Hematopoietic multipotent progenitor cell (in vitro differentiated cells): Measurements from ENCODE around the gene CHCHD3. TPM values are rescaled to one million over a fixed set of nuclear protein-coding genes. Genes with fewer than 3 reads are reported as not detected.

Source experiments
- DNase-seq, 3 donors: peaks; one replicate each; pipeline ENCODE4 v3.0.0-alpha.2; 2011 to 2015; ENCODE audit warnings: low read depth in 2 of 3, low spot score in 2 of 3
- total RNA-seq: library from RNA; depleted of rRNA; stranded (reverse); fragments of >200 nt; gene quantifications from one replicate; pipeline ENCODE4 v1.2.3, GENCODE V29; 2012

Gene CHCHD3
- total RNA-seq = 26.1 TPM

DNA sequence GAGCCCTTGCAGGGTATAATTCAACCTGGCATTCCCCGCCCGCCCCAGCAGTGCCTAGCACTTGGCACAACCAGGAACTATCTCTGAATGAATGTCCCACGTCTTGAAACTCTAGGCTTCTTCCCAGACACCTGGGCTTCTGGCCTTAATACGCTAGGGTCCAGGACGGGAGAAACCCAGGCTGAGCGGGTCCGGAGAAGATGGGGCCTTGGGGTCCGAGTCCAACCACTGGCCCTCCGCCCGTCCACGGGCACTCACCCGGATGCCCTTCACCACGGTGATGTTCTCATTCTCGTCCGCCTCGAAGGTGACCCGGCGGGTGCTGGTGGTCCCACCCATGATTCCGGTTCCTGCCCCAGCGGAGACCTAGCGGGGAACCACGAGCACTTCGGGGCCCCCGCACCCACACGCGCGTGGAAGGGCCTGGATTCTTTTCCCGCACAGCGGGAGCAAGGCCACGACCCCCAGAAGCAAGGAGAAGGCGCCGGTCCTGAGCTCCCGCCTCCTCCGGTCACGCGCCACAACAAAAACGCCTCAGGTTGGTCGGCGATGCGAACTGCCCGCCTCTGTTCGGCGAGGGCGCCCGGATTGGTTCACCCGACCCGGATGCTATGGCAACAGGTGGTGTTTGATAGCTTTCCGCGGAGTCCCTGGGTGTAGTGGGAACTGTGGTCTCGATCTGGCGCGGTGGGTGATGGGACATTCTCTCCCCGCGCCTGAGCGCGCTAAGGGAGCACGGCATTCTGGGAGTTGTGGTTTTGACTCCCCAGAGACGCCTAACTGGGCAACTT lies at the start of gene CHCHD3:
Gene CHCHD3 (minus strand): TSS at position 492 of the 791 bp plus-strand sequence. CDS start 153 bp downstream, at position 339.
- peak; percentile 82 to 98 (median 97) for DNase-seq

DNA sequence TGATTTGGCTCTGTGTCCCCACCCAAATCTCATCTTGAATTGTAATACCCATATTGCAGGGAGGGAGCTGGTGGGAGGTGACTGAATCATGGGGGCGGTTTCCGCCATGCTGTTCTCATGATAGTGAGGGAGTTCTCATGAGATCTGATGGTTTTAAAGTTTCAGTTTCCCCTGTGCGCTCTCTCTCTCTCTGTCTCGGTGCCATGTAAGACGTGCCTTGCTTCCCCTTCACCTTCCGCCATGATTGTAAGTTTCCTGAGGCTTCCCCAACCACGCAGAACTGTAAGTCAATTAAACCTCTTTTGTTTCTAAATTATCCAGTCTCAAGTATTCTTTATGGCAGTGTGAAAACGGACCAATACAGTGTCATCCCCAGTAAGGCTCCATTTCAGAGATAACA lies 48.3 kb upstream of the CHCHD3 start:
- no peak for DNase-seq

DNA sequence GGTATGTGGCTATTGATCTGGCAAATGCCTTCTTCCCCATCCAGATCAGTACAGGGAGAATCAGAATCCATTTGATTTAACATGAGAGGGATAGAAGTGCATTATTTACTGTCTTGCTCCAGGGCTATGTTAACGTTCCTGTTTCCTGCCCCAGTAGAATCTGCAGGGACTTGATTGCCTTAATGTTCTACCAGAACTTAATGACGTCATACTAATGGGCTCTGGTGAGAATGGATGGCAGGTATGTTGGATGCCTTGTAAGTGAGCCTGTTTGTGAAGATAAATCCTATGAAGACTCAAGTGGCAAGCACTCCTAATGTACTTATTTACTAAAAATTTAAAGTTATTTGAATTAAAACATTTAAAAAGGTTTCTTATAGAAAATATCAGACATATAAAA lies 44.5 kb upstream of the CHCHD3 start:
- no peak for DNase-seq

DNA sequence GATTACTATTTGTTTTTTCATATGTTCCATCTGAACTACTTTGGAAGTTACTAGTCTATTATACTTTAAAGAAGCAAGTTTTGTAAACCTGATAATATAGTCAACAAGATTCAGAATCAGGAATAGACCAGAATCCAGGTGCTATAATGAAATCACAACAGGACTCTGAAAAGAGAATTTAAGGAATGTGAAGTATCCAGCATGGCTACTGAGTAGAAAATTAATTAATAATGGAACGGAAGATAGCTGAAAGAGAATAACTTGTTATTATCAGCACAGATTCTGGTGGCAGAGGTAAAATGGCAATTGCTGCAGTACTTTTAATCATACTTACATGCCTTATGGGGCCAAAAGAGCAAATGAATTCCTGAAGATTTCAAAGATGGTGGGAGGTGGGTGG lies 43.1 kb upstream of the CHCHD3 start:
- no peak for DNase-seq

DNA sequence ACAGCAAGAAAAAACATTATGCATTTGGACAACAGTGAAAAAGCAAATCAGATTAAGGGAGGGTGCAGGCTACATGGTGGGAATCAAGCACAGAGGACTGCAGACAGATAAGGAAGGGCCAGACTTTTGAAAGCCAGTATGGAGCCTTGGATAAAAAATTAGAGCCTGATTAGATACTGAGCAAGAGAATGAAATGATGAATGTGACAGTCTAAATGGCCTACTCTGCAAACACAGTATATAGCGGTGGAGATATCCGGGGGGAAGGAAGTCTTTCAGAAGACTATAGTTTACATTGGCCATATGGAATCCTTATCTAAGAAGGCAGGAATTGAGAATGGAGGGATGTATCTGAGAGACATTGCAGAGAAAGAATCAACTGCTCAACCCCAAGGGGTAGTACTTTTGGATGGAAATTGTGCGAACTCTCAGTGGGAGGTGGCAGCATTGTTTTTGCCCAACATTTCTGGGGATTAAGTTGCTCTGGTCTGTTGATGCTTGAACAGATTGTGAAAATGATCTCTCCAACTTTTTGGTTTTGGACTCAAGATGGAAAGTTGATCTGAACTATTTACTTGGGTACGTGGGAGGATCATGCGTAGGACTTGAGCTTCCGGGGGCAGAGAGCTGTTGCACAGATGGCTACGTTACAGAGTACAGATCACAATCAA lies 39.4 kb upstream of the CHCHD3 start:
- DNase-seq = no peak

DNA sequence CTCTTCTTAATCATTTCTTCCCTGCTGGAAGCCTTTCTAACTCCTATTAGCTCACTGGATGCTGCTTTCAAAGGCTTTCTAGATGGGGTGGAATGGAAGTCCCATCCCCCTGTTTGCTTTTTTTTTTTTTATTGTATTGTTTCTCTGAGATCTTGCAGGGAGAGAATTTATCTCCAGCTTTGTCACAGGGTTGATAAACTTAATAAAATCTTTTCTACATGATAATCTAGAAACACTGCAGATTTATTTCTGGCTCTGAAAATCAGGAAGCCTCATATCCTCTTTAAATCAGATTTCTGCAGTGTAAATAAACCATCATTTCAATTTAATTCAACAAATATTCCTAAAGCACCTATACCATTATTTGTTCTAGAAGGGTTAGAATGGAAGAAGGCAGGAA lies 37.2 kb upstream of the CHCHD3 start:
- DNase-seq = no peak

DNA sequence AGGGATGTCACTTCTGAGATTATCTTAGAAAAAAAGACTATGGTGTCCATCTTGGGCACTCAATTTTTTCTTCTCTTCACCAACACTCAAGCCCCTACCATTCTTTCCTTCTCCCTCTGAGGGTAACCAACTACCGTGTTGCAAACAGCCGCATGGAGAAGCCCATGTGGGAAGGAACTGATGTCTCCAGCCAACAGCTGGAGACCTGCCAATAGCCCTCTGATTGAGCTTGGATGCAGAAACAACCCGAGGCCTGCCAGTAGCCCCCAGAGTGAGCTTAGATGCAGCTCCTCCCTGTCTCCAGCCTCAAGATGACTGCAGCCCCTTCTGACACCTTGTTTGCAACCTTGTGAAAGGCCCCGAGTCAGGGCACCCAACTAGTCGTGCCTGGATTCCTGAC lies 36.4 kb upstream of the CHCHD3 start:
- DNase-seq = no peak

DNA sequence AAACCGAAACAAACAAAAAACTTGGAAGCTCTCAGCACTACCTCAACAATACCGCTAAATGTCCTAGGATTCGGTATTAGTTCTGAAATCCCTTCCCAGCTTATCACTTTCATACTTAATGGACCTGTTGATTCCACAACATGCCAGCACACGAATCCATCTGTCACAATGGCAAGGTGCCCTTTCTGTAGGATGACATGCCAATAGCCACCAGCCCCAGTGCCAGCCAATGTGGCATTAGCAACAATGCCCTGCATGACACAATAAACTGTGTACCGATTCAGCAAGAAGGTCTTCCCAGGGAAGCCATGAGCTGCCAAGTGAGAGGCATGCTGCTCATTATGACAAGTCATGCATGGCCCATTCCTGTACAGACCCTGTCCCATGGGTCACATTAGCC lies 35.6 kb upstream of the CHCHD3 start:
- DNase-seq = no peak

DNA sequence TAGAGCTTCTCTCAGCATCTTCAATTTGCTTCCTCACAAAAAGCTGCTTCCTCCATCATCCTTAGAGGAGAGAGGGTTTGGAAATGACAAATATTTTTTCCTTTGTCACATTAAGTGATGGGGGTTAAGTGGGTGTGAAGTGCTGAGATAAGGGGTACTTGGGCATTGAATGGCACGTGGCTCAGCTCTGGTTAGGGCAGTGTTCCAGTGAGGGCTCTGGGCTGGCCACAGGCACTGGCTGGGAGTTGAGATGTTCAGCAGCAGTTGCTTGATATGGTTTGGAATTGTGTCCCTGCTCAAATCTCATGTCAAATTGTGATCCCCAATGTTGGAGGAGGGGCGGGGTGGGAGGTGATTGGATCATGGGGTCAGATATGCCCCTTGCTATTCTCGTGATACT lies 33.7 kb upstream of the CHCHD3 start:
- no peak for DNase-seq

DNA sequence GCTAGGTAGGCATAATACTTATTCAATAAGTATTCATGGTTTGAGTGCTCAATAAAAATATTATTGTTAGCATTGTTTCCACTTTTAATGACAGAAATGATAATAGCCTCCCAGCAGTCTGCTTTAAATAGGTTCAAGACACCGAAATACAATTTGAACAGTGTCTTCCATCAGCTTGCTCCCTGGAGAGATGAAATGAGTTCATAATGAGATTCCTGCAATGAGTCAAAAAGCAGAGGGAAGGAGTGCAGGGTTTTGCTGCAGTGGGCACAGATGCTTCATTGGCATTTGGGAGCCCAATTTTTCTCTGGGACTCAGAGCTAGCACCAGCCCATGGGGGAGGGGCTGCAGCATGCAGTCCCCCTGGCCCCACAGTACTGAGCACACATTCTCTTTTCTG lies 32.6 kb upstream of the CHCHD3 start:
- DNase-seq = no peak

DNA sequence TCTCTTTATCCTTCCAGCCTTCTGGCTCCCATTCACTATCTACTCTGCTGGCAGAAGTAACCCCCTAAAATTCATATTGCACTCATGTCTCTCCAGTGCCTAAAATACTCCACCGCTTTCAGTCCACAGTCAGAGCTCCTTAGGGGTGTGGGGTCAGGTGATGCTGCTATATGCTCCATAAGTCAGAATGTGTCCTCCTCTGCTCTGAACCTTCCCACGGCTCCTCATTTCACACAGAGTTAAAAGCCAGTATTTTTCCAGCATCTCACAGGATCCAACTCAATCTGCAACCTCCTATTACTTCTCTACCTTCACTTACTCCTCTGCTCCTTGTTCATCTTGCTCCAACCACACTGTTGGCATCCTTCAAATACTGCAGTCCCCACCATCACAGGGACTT lies 31.1 kb upstream of the CHCHD3 start:
- no peak for DNase-seq

DNA sequence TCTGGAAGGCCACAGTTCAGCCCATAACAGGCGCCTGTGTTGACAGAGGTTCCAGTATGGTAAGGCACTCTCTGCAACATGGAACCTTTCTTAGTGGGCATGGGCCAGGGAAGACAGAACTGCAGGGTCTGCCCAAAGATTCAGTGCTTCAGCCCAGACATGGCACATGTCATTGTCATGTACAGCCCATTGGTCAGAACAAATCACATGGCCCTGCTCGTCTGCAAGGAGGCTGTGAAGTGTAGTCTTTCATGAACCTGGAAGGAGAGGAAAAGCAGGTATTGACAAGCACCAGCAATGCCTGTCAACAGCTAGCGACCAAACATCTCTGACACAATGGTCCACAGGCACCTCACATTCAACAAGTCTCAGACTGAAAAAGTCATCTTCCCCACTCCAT lies 30.4 kb upstream of the CHCHD3 start:
- DNase-seq = no peak

DNA sequence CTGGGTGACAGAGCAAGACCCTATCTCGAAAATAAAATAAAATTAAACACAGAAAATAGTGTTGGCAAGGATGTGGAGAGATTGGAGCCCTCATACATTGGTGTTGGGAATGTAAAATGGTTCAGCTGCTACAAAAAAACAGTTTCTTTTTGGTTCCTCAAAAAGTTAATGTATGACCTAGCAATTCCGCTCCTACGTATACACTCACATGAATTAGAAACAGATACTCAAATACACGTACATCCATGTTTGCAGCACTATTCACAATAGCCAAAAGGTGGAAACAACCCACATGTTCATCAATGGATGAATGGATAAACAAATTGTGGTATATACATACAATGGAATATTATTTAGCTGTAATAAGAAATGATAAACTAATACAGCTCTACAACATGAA lies 28.4 kb upstream of the CHCHD3 start:
- no peak for DNase-seq

DNA sequence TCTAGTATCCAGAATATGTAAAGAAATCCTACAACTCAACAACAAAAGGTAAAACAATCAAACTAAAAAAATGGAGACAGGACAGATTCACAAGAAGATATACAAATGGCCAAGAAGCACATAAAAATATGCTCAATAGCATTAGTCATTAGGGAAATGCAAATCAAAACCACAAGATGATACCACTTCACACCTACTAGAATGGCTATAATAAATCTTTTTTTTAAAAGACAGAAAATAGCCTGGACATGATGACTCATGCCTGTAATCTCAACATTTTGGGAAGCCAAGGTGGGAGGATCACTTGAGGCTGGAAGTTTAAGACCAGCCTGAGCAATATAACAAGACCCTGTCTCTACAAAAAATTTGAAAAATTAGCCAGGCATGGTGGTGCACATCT lies 27.9 kb upstream of the CHCHD3 start:
- no peak for DNase-seq

DNA sequence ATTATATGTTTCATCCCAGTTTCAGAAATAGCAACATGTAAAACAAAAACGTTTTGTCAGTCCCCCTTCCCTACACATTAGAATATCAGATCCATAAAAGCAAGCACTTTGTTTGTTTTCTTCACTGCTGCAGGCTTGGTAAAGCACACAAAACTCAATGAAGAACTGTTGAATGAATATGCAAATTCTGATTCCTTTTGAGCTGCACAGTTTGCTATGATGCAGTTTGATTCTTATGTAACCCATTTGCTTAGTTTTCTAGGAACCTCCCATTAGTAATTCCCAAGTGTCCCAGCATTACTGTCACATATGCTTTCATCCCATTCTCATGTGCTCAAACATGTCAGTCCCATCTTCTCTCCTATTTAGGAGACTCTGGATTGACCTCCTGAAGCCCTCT lies 26.1 kb upstream of the CHCHD3 start:
- DNase-seq = no peak

DNA sequence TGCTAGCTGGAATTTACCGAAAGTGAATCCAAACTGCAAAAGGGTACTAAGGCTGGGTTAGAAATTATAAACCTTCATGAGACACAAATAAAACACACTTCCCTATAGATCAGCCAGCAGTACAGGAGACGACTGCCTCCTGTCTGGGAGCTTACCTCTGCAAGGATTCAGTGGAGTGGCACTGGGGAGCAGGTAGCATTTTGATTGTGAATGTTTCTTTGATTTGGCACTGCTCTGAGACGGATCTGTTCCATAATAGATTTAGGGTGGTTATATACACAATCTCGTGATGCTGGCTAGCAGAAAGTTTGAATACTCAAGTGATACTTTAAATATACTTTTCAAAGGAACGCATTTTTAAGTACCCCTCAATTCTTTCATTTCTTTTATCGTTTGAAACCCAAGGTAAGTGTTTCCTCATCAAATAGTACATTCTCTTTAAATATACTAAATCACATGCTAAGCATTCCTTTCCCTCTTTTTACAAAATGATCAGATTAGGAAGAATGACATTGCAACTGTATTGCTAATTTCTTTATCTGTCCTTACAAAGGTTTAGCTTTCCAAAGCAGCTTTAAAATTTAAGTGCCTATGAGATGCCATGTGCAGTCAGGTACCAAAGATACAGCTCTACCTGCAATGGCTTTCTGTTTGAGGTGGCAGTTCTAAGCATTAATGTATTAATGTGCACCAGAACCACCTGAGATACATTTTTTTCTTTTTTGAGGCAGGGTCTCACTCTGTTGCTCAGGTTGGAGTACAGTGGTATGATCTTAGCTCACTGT lies 20.6 kb upstream of the CHCHD3 start:
- DNase-seq = no peak

DNA sequence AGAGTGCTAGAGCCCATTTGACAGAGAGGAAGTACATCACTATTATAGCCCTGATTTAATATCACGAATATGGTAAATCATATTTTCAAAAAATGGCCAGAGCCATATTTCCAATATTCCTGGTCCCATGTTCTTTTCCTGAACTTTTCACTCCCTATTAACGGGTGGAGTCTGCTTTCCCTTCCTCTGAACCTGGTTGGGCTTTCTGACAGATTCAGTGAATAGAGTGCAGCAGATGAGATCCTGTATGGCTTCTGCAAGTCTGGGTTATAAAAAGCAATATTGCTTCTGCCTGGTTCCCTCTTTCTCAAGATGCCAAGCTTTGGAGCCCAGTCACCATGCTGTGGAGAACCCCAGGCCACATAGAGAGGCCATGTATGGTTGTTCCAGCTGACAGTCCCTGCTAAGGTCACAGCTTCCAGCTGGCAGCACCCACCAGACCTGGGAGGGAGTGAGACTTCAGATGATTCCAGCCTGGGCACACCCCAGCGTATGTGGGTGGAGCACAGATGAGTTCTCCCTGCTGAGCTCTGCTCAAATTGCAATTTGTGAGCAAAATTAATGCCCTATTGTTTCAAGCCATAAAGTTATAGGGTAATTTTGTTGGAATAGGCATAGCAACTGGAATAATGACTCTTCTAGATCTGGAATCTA lies 17.9 kb upstream of the CHCHD3 start:
- DNase-seq = no peak

DNA sequence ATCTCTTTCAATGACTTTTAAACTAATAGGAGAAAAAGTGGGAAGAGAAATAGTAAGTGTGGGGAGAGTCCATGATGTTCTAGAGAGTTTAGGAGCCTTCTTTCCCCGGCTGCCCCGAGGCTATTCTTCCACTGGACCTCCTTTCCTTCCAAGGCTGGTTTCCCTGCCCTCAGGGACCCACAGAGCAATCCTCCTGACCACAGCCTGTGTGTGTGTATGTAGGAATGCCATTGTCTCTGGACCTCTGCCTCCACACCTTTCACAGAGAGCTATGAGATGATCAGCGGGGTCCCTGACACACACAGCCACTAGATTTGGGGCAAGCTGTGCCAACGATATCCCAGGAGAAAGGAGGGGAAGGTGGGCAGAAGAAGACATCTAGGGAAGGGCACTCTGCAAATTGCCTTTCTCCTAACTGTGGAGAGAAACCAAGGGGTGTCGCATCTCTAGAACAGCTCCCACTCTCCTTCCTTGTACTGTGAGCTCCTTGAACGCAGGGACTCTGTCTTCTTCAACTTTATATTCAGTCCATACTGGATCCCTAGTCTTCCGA lies 13.3 kb upstream of the CHCHD3 start:
- DNase-seq = no peak

DNA sequence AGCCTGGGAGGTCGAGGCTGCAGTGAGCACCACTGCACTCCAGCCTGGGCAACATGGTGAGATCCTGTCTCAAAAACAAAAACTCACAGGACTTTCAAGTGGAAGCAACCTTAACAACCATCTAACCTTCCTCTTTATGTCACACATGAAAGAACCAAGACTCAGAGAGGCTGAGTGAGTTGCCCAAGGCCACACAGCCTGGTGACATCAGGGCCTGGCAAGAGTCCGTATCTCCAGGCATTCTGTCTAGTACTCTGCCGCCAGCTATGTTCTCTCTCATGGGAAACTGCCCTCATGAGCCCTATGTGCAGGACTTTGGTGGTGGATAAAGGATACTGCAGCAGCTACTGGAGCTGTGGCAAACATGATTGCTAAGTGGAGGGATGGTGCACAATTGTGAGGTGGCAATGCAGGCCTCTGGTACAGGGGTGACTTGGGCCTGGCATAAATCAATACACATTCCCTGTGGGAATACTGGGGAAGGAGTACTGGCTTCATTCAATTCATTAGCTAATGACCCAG lies 10.1 kb upstream of the CHCHD3 start:
- DNase-seq = no peak

DNA sequence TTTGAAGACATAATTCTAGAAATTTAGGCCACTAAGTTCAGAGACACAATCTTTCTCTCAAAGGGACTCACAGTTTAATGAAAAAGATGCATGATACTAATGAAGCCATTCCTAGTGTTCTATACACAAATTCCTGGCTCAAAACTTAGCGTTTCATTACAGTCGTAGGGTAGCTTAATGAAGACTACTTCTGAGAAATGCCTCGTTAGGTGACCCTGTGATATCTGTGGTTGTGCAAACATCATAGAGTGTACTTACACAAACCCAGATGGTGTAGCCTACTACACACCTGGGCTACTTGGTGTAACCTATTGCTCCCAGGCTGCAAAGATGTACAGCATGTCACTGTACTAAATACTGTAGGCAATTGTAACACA lies 488 bp upstream of the CHCHD3 start:
- no peak for DNase-seq
